Spleen (tissue), 11 donors: Measurements from ENCODE around the gene EN1. TPM values are rescaled to one million over a fixed set of nuclear protein-coding genes. Genes with fewer than 3 reads are reported as not detected.

Experiments
- DNase-seq: peaks from one replicate; pipeline ENCODE4 v3.0.0-alpha.2; 2020
- H3K27ac ChIP-seq, 8 donors: fragments of 200-600 bp; sonication (generic) in 7 of 8; 1 replicate in 4 of 8; 2 replicates in 4 of 8; pipeline versions ENCODE4 v1.5.0 to v1.8.0; 2016 to 2021; ENCODE audit warnings: inconsistent platforms in 4 of 8, mild to moderate bottlenecking in 4 of 8, moderate library complexity in 1 of 8
- H3K27me3 ChIP-seq, 7 donors: fragments of 200-600 bp; sonication (generic) in 6 of 7; replicated peaks in 1 of 7; 1 replicate in 4 of 7; 2 replicates in 3 of 7; pipeline versions ENCODE4 v1.5.0 to v1.8.0; 2016 to 2021; ENCODE audit warnings: inconsistent platforms in 3 of 7, mild to moderate bottlenecking in 1 of 7
- H3K36me3 ChIP-seq, 6 donors: fragments of 200-600 bp; sonication (generic) in 5 of 6; 1 replicate in 4 of 6; 2 replicates in 2 of 6; pipeline versions ENCODE4 v1.5.0 to v1.8.0; 2016 to 2021; ENCODE audit warnings: inconsistent platforms in 2 of 6
- H3K4me1 ChIP-seq, 6 donors: fragments of 200-600 bp; sonication (generic) in 5 of 6; 1 replicate in 3 of 6; 2 replicates in 3 of 6; pipeline versions ENCODE4 v1.5.0 to v1.8.0; 2016 to 2021; ENCODE audit warnings: inconsistent platforms in 3 of 6
- H3K4me3 ChIP-seq, 8 donors: fragments of 200-600 bp; sonication (generic) in 7 of 8; 1 replicate in 4 of 8; 2 replicates in 4 of 8; pipeline versions ENCODE4 v1.5.0 to v1.8.0; 2016 to 2021; ENCODE audit warnings: inconsistent platforms in 4 of 8, mild to moderate bottlenecking in 4 of 8, moderate library complexity in 2 of 8
- H3K9me3 ChIP-seq, 8 donors: fragments of 200-600 bp; sonication (generic) in 7 of 8; 1 replicate in 4 of 8; 2 replicates in 4 of 8; pipeline versions ENCODE4 v1.5.0 to v1.8.0; 2016 to 2021; ENCODE audit warnings: inconsistent platforms in 4 of 8
- POLR2A ChIP-seq, 3 donors: fragments of 450-650 bp; IDR thresholded peaks; one replicate each; pipeline ENCODE4 v1.5.1; 2017; ENCODE audit warnings: antibody characterized with exemption in 3 of 3, mild to moderate bottlenecking in 1 of 3
- POLR2AphosphoS5 ChIP-seq, 3 donors: sonication (generic); formaldehyde crosslinking; IDR thresholded peaks; one replicate each; pipeline ENCODE4 v1.5.1; 2017; ENCODE audit warnings: antibody characterized with exemption in 3 of 3
- WGBS, 5 donors: extraction: QIAGEN DNeasy Blood & Tissue Kit in 3 of 5; methylation state at CpG; one replicate each; pipeline versions ENCODE4 v1.1.5 to v1.1.7; 2013 to 2018; 5-methylcytosine and 5-hydroxymethylcytosine counted together
- intact Hi-C: fragments of 100-400 bp; cut with DNase I; formaldehyde crosslinking; loops from one replicate; pipeline ENCODE4 v1.15.0; 2023; ENCODE audit warnings: low total_unique reads
- polyA plus RNA-seq, 3 donors: library from polyadenylated mRNA; stranded (reverse); fragments of 200-250 nt; gene quantifications; one replicate each; pipeline ENCODE4 v1.2.1, GENCODE V29; 2013
- total RNA-seq, 7 donors: library from RNA; depleted of rRNA in 3 of 7; stranded (reverse); fragments of >200 nt in 3 of 7; fragmentation: NEBNext Ultra II Directional in 4 of 7; extraction: Animal tissue kit (Norgen Biotek cat#: 25700) in 4 of 7; gene quantifications; one replicate each; pipeline versions ENCODE4 v1.1.0 to v1.2.1, GENCODE V29; 2016 to 2021
- TF ChIP-seq, protein P1 (sequence below), 11 experiments: fragments of 200-600 bp in 7 of 11; fragments of 450-650 bp in 4 of 11; sonication (generic) in 4 of 11; IDR thresholded peaks in 8 of 11; conservative IDR thresholded peaks in 3 of 11; 1 replicate in 7 of 11; 2 replicates in 4 of 11; pipeline versions ENCODE4 v1.4.0 to v1.8.0; 2016 to 2021; ENCODE audit warnings: antibody characterized with exemption in 11 of 11, inconsistent platforms in 4 of 11, mild to moderate bottlenecking in 1 of 11
- donor health status: healthy with polysubstance abuse.
- donor health status: DM: no; HTN: no; CAD: no; lungs with moderate emphysema.
- donor health status: DM: no; HTN: no; CAD: no.
- donor health status: Bipolar disorder and iron deficiency.
- donor health status: healthy.
- donor health status: DM: no; HTN: no; CAD: no.
- donor health status: DM: yes; HTN: yes; CAD: no.

The EN1 gene
- total and polyA plus RNA-seq, 10 donors = not detected

DNA sequence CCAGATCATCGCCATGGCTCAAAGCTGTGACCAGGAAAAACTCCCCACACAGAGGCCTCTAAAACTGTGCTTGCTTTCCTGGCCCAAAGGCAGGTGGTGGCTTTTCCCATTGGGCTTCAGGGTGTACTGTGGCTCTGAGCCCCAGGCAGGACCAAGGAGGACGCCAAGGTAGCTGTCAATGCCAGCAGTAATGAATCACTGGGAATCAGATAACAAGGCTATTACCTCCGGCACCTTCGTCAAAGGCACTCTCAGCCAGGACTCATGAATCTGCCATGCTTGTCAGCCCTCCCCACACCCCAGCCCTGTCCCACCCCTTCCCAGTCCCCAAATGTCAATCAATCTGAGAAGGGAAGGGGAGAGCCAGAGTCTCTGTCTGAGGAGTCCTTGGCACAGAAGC, 27.9 kb upstream of the EN1 start:
- no peaks in the 10 kb centered on the region for H3K9me3 ChIP-seq
- no peak overlapping the region for H3K4me3 ChIP-seq
- no peak for DNase-seq
- intact Hi-C loops = no loop called here
- no peak overlapping the region for H3K27ac ChIP-seq
- 38 to 70% (median 43%) methylated on average over 2 to 4 of the region's 4 CpGs for whole genome bisulfite sequencing, 5 donors
- no peaks in the 10 kb centered on the region for H3K36me3 ChIP-seq
- TF ChIP-seq POLR2AphosphoS5 (IDR thresholded peaks at IDR 0.05) (no peak), POLR2A (IDR thresholded peaks at IDR 0.05) (no peak)
- TF ChIP-seq, protein P1, sequence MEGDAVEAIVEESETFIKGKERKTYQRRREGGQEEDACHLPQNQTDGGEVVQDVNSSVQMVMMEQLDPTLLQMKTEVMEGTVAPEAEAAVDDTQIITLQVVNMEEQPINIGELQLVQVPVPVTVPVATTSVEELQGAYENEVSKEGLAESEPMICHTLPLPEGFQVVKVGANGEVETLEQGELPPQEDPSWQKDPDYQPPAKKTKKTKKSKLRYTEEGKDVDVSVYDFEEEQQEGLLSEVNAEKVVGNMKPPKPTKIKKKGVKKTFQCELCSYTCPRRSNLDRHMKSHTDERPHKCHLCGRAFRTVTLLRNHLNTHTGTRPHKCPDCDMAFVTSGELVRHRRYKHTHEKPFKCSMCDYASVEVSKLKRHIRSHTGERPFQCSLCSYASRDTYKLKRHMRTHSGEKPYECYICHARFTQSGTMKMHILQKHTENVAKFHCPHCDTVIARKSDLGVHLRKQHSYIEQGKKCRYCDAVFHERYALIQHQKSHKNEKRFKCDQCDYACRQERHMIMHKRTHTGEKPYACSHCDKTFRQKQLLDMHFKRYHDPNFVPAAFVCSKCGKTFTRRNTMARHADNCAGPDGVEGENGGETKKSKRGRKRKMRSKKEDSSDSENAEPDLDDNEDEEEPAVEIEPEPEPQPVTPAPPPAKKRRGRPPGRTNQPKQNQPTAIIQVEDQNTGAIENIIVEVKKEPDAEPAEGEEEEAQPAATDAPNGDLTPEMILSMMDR (IDR thresholded peaks at IDR 0.05 in 8 of 11, conservative IDR thresholded peaks at IDR 0.05 in 3 of 11) = no peak
- H3K27me3 ChIP-seq = peaks cover 0 to 84% (median 3%) of the 10 kb centered on the region in 7 donors
- no peaks in the 10 kb centered on the region for H3K4me1 ChIP-seq

- Histone ChIP-seq H3K4me3 (no peak overlapping the region), H3K4me1 (no peaks in the 10 kb centered on the region), H3K9me3 (no peaks in the 10 kb centered on the region), H3K36me3 (no peaks in the 10 kb centered on the region), H3K27me3 (peaks cover 0 to 74% (median 3%) of the 10 kb centered on the region in 7 donors), H3K27ac (no peak overlapping the region)
- intact Hi-C loops = no loop called here
- TF ChIP-seq POLR2AphosphoS5 (IDR thresholded peaks at IDR 0.05) = no peak
- 56 to 77% (median 64%) methylated on average over 3 of the region's 3 CpGs for WGBS, 5 donors
- no peak for DNase-seq
Measured at GRCh38 chr2:118874324-118874723, 26.9 kb upstream of the EN1 start.

- Histone ChIP-seq H3K36me3 (no peaks in the 10 kb centered on the region), H3K27me3 (peaks cover 0 to 60% (median 16%) of the 10 kb centered on the region in 7 donors), H3K27ac (no peak overlapping the region), H3K4me1 (no peaks in the 10 kb centered on the region), H3K4me3 (no peak overlapping the region), H3K9me3 (no peaks in the 10 kb centered on the region)
- no peak for DNase-seq
- 0 to 9% (median 3%) methylated on average over 3 of the region's 3 CpGs for WGBS, 5 donors
- intact Hi-C loops = no loop called here
- TF ChIP-seq POLR2AphosphoS5 (IDR thresholded peaks at IDR 0.05) (no peak), POLR2A (IDR thresholded peaks at IDR 0.05) (no peak)
- TF ChIP-seq, protein P1 (IDR thresholded peaks at IDR 0.05 in 8 of 11, conservative IDR thresholded peaks at IDR 0.05 in 3 of 11) = peak in 10 of 11 experiments; percentile 6 to 73 (median 56)
Measured at GRCh38 chr2:118865106-118865505, 17.7 kb upstream of the EN1 start.

DNA sequence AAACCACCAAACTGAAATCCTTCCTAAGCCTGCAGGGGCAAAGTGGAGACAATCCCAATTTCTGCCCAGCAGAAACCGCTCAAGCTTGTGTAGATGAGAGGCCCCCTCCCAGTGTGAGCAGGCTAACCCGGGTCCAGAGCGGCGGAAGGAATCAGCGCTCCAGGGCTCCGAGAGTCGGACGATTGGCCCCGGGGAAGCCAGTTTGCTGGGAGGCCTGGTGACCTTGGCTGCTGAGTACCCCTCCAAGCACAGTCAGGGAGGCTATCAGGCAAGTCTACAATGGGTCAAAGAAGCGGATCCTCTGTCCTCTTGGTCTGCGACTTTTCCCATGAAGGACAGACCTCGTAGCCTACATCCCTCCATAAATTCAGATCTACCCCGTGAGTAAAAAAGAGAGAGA, 16.8 kb upstream of the EN1 start:
- Histone ChIP-seq H3K36me3 (no peaks in the 10 kb centered on the region), H3K27me3 (peaks cover 0 to 69% (median 25%) of the 10 kb centered on the region in 7 donors), H3K9me3 (no peaks in the 10 kb centered on the region), H3K4me3 (no peak overlapping the region), H3K4me1 (no peaks in the 10 kb centered on the region), H3K27ac (no peak overlapping the region)
- TF ChIP-seq, protein P1 (IDR thresholded peaks at IDR 0.05 in 8 of 11, conservative IDR thresholded peaks at IDR 0.05 in 3 of 11) = no peak
- no peak for TF ChIP-seq POLR2A (IDR thresholded peaks at IDR 0.05)
- TF ChIP-seq POLR2AphosphoS5 (IDR thresholded peaks at IDR 0.05) = no peak
- DNase-seq = no peak
- 82 to 91% (median 85%) methylated on average over 6 to 13 of the region's 13 CpGs for WGBS, 5 donors
- intact Hi-C loops = loop anchor here (5.0 kb wide), 2 partner anchors 637 to 817 kb away; no protein-coding TSS in a partner anchor

DNA sequence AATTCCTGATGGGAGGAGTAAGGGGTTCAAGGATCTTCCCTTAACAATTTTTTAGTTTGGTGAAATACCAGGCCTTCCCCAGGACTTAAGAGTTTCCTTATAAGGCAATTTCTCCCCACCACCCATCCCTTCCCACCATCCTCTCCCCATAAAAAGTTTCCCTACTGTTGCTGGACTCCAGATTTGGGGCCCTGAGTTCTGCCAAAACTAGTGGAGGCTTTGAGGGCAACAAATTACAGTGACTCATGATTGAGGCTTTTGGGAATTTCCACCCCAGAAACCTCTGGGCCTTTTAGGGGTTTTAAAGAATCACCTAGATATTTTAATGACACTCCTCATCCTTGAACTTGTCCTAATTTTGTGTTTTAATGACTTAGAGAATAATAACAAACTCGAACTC, 14.3 kb upstream of the EN1 start:
- no peak overlapping the region for H3K4me3 ChIP-seq
- TF ChIP-seq, protein P1 (IDR thresholded peaks at IDR 0.05 in 8 of 11, conservative IDR thresholded peaks at IDR 0.05 in 3 of 11) = no peak
- TF ChIP-seq POLR2AphosphoS5 (IDR thresholded peaks at IDR 0.05) (no peak), POLR2A (IDR thresholded peaks at IDR 0.05) (no peak)
- no peaks in the 10 kb centered on the region for H3K9me3 ChIP-seq
- intact Hi-C loops = loop anchor here (5.0 kb wide), 2 partner anchors 634 to 814 kb away; no protein-coding TSS in a partner anchor
- DNase-seq = no peak
- no peak overlapping the region for H3K27ac ChIP-seq
- H3K36me3 ChIP-seq = no peaks in the 10 kb centered on the region
- 54 to 77% (median 59%) methylated on average over 1 of the region's 1 CpG for WGBS, 5 donors
- peaks cover 3 to 20% (median 13%) of the 10 kb centered on the region in 6 donors for H3K4me1 ChIP-seq
- peaks cover 4 to 94% (median 50%) of the 10 kb centered on the region in 7 donors for H3K27me3 ChIP-seq
